ENCODE results near the gene UCP3.

Gene UCP3

GRCh38 chr11:74004046-74004695 lies 4.7 kb downstream of the UCP3 start:
- no peak for TF ChIP-seq CTCF (IDR thresholded peaks at IDR 0.05)

- TF ChIP-seq CTCF (IDR thresholded peaks at IDR 0.05), result no peak
Measured at GRCh38 chr11:74002832-74003231, 6.1 kb downstream of the UCP3 start.

- no peak for TF ChIP-seq CTCF (IDR thresholded peaks at IDR 0.05)
Measured at GRCh38 chr11:74001822-74002286, 7.0 kb downstream of the UCP3 start.

- no peak for TF ChIP-seq CTCF (IDR thresholded peaks at IDR 0.05)
Measured at GRCh38 chr11:74000307-74001133, 8.4 kb downstream of the UCP3 start.

- no peak for TF ChIP-seq CTCF (IDR thresholded peaks at IDR 0.05)
Measured at GRCh38 chr11:73999581-74000306, 9.1 kb downstream of the UCP3 start.

GRCh38 chr11:73998846-73999575 lies 9.9 kb downstream of the UCP3 start:
- no peak for TF ChIP-seq CTCF (IDR thresholded peaks at IDR 0.05)

Measured in LNCAP (cell line).